T47D (cell line): Measurements from ENCODE around the gene SLAMF6.

Experiments used
- DNase-seq, 2 experiments: peaks; one replicate each; pipeline versions ENCODE4 v3.0.0 to v3.0.0-alpha.2; 2011 to 2012; ENCODE audit warnings: low read depth in 1 of 2, low spot score in 1 of 2
- JUND ChIP-seq: IDR thresholded peaks from 2 replicates; pipeline ENCODE4 v1.6.1; 2012; ENCODE audit warnings: low read depth
- in situ Hi-C: cut with HindIII; loops from 2 replicates; pipeline ENCODE4 v1.10.0; 2016; ENCODE audit warnings: low sequenced_read_pairs, low pct_unique_long_range_greater_than_20kb

The SLAMF6 gene

DNA sequence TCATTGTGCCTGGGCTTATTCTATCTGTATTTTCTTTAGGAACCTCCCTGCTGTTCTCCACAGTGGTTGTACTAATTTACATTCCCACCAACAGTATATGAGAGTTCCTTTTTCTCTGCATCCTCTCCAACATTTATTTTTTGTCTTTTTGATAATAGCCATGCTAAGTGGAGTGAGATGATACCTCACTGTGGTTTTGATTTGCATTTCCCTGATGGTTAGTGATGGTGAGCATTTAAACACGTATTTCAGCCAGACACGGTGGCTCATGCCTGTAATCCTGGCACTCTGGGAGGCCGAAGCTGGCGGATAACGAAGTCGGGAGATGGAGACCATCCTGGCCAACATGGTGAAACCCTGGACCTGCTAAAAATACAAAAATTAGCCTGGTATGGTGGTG lies 57.9 kb downstream of the SLAMF6 start:
- no peak for TF ChIP-seq JUND
- no peak for DNase-seq
- in situ Hi-C loops, result no loop called here

DNA sequence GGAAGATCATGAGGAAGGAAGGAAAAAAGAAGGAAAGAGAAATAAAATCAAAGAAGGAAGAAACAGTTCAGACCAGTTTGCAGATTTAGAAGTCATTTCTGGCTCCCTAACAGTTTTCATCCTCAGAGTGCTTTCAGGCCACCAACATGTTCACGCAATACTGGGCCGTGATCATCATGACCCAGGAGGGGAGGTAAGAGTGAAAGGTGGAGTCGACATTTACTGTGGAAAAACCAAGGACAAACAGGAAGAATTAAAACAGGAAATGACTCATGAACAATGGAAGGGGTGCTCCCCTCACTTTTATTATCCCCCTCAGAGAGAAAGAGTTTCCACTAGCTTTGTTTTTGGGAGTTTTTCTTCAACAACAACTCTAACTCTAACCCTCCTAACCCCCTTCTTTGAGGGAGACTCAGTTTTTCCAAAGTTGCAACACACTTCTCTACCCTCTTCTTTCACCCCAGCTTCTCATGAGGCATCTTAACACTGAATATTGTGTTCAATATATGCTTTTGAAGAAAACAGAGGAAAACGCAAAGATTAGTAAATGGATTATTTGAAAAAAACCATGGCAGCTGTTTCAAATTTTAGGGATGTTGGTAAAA lies 62.3 kb downstream of the SLAMF6 start:
- no peak for TF ChIP-seq JUND
- DNase-seq, result no peak
- in situ Hi-C loops, result no loop called here

- no peak for DNase-seq
- no peak for TF ChIP-seq JUND
- in situ Hi-C loops, result no loop called here
These were observed 62.8 kb downstream of the SLAMF6 start for GRCh38 chr1:160460214-160460642.

DNA sequence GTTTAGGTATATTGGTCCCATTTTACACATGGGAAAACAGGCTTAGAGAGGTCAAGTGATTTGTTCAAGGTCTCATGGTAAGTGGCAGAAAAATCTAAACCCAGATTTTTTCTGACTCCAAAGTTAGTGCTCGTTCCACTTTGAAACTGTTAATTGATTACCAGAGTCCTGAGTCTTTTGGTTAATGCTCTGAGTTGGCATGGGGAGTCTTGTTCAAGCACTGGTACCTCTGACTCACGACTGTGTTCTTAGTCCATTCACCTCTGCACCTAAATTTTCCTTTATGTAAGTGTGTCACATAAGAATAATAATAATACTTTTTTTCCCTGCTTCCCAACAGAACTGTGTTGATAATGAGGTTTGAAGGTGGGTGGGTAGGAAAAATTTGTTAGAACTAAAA lies 63.4 kb downstream of the SLAMF6 start:
- no peak for TF ChIP-seq JUND
- in situ Hi-C loops, result no loop called here
- no peak for DNase-seq

DNA sequence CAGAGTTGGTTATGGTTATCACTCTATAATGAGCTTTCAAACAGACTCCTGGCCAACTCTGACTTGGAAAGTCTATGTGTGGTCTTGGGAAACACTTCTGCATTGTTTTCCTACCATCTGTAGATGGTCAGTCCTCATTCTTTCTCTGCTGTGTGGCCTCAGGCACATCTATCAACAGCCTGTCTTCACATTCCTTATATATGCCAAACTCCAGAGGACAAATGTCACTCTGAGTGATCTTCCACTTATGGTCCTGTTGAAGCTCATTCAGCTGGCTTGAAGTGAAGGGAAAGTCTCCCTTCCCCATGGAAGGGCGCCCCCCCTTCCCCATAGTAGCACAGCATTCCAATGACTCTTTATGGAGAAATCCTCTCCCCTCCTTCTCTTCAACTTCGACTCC lies 64.0 kb downstream of the SLAMF6 start:
- in situ Hi-C loops, result no loop called here
- no peak for TF ChIP-seq JUND

GRCh38 chr1:160455153-160455517 lies 67.9 kb downstream of the SLAMF6 start:
- in situ Hi-C loops, result no loop called here
- TF ChIP-seq JUND, result no peak
- DNase-seq, result no peak

More for the DNA sequence above, 64.0 kb downstream of the SLAMF6 start:
- DNase-seq, result peak in 1 of 2 experiments; percentile 17

DNA sequence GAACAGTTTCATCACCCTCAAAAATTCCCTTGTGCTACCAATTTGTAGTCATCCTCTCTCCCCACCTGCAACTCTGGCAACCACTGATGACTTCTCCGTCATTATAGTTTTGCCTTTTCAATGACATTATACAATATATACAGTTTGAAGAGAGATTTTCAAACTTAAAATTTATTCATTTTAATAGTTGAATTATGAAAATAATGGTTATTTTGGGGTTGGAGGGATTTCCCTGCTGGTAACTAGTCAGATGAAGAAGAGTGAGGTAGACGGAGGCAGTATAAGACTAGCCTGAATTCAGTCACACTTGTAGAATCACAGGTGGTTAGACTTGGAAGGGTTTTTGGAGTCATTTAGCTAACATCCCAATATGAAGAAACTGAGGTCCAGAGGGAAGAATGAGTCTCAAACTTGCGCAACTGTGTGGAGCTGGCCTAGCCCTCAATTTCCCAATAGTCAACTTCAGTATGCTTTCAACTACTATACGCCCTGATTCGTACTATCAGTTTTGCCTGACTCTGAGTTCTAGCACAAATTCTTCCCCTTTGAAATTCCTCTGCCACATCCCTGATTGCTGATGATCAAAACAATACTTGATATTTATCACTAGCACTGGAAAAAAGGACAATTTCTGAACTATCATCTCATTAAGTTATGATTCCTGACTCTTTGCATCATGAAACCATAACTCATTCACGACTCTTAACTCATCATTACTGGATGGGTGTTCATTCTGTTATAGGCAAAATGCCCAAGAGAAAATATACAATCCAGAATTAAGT lies 68.5 kb downstream of the SLAMF6 start:
- in situ Hi-C loops, result no loop called here
- no peak for DNase-seq
- TF ChIP-seq JUND, result no peak

DNA sequence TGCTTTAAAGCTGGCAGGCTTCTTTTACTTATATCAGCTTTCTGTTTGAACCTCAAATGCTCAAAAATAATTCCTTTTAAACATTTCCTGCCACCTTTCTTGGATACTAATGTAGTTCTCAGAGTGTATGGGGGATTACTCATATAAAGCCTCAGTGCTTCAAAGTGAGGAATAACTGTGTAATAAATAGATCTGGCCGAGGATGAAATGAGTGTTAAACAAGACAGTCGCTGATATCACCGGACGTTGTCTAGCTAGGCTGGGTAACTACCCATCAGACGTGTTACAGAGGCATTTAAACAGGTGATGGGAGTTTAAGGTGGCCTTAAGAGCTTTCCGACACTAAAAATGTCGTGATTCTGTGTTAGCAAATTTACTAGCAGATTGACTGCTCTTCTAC lies 69.6 kb downstream of the SLAMF6 start:
- in situ Hi-C loops, result no loop called here

DNA sequence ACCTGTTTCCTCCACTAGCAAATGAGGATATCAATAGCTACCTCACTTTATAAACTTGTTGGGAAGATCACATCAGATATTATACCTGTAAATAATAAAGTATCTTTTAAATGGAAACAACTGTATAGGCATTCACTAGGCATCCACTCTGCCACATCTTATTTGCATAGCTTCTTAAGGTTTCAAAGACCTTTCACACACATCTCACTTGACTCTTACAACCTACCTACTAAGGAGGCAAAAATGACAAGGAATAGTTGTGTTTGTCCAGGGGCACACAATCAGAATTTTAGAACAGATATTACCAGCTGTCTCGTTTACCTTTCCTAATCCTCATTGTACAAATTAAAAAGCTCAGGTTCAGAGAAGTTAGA lies 71.2 kb downstream of the SLAMF6 start:
- no peak for TF ChIP-seq JUND
- DNase-seq, result no peak
- in situ Hi-C loops, result no loop called here

More for the DNA sequence above, 69.6 kb downstream of the SLAMF6 start:
- DNase-seq, result no peak
- TF ChIP-seq JUND, result no peak

DNA sequence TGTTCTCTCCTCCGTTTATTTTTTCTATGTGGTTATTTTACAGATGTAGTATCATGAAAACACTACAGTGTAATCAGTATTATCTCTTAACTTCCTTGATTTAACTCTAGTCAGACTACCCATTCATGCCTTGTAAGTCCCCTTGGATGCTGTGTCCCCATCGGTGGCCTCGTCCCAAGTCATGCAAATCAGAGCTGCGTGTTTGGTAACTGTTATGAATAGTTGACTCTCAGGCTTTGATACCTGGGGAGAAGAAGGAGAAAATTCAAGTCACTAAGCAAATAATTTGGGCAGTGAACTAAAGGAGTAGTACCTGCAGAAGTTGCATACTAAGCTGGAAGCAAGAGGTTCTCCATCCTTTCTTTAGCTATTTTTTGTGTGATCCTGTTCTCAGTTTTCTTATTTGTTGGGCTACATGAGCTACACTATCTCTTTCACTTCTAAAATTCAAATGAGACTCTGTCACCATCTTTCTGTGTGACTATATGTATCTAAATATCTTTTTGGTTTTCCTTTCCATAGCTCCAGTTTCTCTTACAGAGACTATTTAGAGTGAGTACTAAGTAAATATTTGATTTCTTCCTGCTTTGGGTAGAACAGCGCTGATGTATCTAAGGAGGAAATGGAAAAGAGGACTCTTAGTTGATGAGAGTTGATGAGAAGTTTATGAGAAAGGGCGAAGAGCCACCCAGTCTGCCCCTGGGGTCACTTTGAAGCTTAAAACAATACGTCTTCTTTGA lies 71.8 kb downstream of the SLAMF6 start:
- no peak for DNase-seq
- in situ Hi-C loops, result no loop called here
- no peak for TF ChIP-seq JUND

GRCh38 chr1:160449494-160449893 lies 73.6 kb downstream of the SLAMF6 start:
- DNase-seq, result no peak
- in situ Hi-C loops, result no loop called here
- no peak for TF ChIP-seq JUND

GRCh38 chr1:160446945-160447600 lies 76.0 kb downstream of the SLAMF6 start:
- no peak for TF ChIP-seq JUND
- no peak for DNase-seq
- in situ Hi-C loops, result no loop called here

- DNase-seq, result no peak
- no peak for TF ChIP-seq JUND
- in situ Hi-C loops, result no loop called here
These were observed 83.3 kb downstream of the SLAMF6 start for GRCh38 chr1:160439718-160440117.
